Astrocyte (in vitro differentiated cells and primary cell): Measurements from ENCODE around the gene CXCL9.

Source experiments
- EZH2 ChIP-seq: IDR thresholded peaks from 2 replicates; pipeline ENCODE4 v1.6.1; 2012; ENCODE audit warnings: mild to moderate bottlenecking, low read length, inconsistent platforms; ENCODE audit not compliant: insufficient read depth
- TF ChIP-seq, protein P1 (sequence below): IDR thresholded peaks from 2 replicates; pipeline ENCODE4 v1.5.1; 2011; ENCODE audit warnings: low read depth, mild to moderate bottlenecking, inconsistent platforms, low read length, moderate library complexity; ENCODE audit not compliant: insufficient read depth

DNA sequence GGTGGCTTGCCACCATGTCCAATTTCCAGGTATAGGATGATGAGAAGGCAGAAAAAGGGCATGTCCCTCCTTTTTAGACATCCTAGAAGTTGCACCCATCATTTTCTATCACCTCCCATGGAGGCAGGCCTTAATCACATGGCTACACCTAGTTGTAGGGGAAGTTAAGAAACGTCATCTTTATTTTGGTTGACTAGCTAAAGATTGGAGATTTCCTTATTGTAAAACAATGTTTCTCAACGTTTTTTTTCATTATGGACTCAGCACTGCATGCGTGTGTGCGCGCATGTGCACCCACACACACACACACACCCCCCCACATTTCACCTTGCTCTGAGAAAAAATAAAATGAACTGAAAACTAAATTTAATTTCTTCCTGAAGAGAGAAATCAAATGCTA is 2.0 kb upstream of the CXCL9 start:
- TF ChIP-seq, protein P1, sequence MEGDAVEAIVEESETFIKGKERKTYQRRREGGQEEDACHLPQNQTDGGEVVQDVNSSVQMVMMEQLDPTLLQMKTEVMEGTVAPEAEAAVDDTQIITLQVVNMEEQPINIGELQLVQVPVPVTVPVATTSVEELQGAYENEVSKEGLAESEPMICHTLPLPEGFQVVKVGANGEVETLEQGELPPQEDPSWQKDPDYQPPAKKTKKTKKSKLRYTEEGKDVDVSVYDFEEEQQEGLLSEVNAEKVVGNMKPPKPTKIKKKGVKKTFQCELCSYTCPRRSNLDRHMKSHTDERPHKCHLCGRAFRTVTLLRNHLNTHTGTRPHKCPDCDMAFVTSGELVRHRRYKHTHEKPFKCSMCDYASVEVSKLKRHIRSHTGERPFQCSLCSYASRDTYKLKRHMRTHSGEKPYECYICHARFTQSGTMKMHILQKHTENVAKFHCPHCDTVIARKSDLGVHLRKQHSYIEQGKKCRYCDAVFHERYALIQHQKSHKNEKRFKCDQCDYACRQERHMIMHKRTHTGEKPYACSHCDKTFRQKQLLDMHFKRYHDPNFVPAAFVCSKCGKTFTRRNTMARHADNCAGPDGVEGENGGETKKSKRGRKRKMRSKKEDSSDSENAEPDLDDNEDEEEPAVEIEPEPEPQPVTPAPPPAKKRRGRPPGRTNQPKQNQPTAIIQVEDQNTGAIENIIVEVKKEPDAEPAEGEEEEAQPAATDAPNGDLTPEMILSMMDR = no peak
- TF ChIP-seq EZH2 = no peak
